ENCODE data around the gene PTGES3.

The PTGES3 gene

GRCh38 chr12:56629459-56630179 is 58.5 kb downstream of the PTGES3 start:
- in situ Hi-C loops (cut with MboI; ENCODE audit: low sequenced_read_pairs) = no loop called here

GRCh38 chr12:56628671-56629458 is 59.2 kb downstream of the PTGES3 start:
- in situ Hi-C loops (cut with MboI; ENCODE audit: low sequenced_read_pairs) = no loop called here

GRCh38 chr12:56626701-56627100 is 61.4 kb downstream of the PTGES3 start:
- in situ Hi-C loops (cut with MboI; ENCODE audit: low sequenced_read_pairs) = no loop called here

- in situ Hi-C loops (cut with MboI; ENCODE audit: low sequenced_read_pairs) = no loop called here
Measured at GRCh38 chr12:56622535-56622934, 65.5 kb downstream of the PTGES3 start.

- in situ Hi-C loops (cut with MboI; ENCODE audit: low sequenced_read_pairs) = no loop called here
Measured at GRCh38 chr12:56616925-56617324, 71.2 kb downstream of the PTGES3 start.

- in situ Hi-C loops (cut with MboI; ENCODE audit: low sequenced_read_pairs) = no loop called here
Measured at GRCh38 chr12:56616244-56616643, 71.8 kb downstream of the PTGES3 start.

- in situ Hi-C loops (cut with MboI; ENCODE audit: low sequenced_read_pairs) = no loop called here
Measured at GRCh38 chr12:56614627-56615026, 73.5 kb downstream of the PTGES3 start.
